Measurements from ENCODE around the gene SMIM11.
"Not testable (repeated sequence)": the region's sequence is repeated elsewhere in the genome, so short reads cannot be mapped to it uniquely, and the experiment has no call there.

Gene SMIM11

DNA sequence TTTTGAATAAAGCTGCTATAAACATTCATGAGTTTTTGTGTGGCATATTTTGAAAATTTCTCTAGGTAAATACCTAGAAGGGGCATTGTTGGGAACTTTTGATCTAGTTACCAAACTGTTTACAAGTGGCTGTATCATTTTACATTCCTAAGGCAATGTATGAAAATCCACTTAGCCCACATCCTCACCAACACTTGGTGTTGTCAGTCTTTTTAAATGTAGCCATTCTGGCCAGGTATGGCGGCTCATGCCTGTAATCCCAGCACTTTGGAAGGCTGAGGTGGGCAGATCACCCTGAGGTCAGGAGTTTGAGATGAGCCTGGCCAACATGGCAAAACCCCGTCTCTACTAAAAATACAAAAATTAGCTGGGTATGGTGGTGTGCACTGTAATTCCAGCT is 17.4 kb upstream of the SMIM11 start:
- DNase-seq: no peak

DNA sequence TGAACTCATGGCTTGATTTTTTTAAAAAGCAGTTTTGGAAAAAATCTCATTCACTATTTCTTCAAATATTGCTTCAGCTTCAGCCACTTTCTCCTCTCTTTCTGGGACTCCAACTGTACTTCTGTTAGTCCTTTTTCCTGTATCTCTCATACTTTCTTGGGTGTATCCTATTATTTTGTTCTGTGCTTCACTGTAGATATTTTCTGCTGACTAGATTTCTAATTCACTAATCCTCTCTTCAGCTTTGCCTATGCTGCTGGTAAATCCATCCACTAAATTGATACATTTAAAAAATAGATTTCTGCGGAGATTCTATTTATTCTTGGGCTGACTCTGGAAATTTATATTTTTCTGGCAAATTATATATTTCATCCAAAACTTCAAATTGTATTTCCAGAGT is 16.4 kb upstream of the SMIM11 start:
- DNase-seq: no peak

DNA sequence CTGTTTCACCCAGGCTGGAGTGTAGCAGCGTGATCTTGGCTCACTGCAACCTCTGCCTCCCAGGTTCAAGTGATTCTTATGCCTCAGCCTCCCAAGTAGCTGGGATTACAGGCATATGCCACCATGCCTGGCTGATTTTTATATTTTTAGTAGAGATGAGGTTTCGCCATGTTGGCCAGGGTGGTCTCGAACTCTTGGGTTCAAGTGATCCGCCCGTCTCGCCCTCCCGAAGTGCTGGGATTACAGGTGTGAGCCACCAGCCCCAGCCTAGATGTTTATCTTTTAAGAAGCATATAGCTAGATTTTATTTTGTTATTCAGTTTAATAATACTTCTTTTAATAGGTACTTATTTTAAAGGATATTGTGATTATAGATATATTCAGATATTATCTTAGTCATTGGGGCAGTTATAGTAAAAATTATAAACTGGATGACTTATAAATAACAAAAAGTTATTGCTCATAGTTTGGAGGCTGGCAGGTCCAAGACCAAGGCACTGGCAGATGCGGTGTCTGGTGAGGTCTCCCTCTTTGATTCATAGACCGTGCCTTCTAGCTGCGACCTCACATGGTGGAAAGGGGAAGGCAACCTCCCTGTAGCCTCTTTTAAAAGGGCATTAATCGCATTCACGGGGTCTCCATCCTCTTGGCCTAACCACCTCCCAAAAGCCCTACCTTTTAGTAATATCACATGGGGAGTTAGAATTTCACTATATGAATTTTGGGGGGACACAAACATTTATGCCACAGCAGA is 14.6 kb upstream of the SMIM11 start:
- no peak for DNase-seq

DNA sequence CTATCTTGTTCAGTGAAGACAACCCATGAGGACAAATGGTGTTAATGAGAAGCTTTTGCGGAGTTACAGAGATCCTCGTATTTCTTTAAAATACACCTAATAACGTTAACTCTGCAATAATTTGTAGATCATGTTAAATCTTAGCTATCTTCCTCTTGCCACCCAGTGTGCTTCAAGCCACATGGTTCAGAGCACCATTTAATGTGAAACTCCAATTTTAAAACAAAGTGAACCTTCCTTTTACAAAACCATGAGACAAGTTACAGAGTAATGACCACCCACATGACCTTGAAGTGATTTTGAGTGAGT is 13.2 kb upstream of the SMIM11 start:
- no peak for DNase-seq

DNA sequence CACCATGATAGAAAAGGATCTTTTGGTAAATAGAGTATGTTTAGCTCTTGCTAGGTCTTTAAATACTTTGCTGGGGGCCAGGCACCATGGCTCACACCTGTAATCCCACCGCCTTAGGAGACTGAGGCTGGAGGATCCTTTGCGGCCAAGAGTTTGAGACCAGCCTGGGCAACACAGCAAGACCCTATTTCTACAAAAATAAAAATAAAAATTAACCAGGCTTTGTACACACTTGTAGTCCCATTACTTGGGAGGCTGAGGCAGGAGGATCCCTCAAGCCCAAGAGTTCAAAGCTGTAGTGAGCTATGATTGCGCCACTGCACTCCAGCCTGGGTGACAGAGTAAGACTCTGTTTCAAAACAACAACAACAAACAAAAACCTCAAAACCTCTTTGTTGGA is 12.6 kb upstream of the SMIM11 start:
- DNase-seq: no peak

DNA sequence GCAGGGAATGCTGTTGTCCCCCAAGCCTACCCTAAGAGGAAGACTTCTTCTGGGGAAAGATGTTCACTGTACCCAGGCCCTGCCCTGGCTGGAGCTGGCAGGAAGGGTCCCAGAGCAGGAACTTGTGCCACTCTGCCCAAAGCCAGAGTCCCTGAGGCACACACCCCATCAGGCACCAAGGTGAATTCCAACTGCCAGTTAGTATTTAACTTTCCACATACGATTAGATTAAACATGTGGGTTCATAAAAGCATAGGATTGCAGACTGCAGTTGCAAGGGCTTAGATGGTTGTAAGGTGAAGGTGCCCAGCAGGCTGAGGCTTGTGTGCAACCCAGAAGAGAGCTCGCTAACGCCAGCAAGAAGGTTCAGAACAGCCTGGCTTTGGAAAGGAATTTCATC is 11.6 kb upstream of the SMIM11 start, which contains the start of gene KCNE2:
Gene KCNE2 (plus strand): TSS at position 274 of the 400 bp plus-strand sequence. CDS start 6,473 bp downstream, outside the sequence.
- DNase-seq: no peak

DNA sequence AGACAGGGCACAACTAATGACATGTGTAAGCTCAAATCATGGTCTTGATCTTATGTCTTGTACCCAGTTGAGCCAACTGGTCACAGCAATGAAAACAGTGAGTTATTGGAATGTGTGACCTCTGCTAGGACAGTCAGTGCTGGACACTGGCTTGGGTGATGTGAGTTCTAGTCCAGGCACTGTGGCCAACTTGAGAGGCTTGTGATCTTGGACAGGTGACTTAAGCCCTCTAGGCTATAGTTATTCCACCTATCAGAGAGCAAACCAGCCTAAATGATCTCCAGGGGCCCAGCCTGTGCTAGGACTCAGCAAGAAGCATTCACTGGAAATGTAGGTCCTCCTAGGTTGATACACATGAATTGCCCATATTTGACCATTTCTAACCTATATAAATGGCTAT is 10.4 kb upstream of the SMIM11 start:
- no peak for DNase-seq

DNA sequence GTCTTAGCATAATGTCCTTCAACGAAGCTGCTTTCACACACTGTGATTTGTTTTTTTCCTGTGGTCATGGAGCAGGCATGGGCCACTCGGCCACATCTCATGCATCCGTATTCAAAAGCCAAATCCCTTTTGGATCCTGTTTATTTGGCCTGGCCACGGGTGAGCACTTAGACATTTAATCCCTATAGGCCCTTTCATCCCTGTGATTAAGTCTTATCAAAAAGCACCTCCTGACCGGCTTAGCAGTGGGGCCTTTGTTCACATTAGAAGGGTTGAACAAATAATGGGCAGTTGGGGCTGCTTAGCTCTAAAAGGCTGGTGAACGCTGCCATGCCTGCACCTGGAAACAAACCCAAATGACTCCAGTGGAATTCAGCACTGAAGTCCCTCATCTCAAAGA is 9.5 kb upstream of the SMIM11 start:
- no peak for DNase-seq

DNA sequence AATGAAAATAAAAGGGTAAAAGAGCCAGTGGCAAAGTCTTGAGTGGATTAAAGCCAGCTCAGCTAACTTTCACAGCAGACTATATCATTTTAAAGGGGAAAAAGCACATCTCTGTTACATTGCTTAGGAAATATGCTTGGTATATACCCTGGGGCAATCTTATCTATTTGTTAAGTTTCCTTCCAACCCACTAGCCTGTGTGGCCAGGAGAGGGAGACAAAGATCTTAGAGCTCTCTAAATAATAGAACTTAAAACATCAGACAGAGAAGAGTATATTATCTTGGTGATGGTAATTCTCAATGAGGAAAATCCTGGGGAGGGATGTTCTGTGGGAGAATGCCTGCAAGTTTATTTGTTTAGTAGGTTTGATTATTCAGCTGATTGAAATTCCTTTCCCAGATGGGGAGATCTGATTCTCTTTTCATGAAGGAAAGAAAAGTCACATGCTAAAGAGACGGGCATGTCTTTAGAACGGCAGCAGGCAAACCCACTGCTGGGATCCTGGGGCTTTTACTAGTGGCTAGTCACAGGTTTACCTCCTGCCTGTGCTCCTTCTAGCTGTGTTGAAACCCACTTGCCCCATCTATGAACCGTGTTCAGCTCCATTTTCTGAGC is 7.9 kb upstream of the SMIM11 start:
- no peak for DNase-seq

DNA sequence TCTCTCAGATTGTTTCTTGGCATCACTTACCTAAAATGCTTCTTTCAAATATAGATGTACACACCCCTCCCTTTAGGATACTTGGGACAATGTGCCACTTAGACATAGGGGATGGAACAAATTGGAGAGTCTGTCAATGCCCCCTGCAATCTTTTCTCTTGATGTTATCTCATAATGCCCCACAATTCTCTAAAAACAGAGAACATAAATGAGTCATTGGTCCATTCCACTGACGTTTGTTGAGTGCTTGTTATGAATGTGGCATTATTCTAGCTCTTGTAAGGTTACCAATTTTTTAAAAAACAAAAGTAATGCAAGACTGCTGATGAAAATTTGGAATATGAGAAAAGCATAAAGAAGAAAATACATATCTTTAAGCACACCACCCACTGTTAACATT is 5.6 kb upstream of the SMIM11 start:
- no peak for DNase-seq

DNA sequence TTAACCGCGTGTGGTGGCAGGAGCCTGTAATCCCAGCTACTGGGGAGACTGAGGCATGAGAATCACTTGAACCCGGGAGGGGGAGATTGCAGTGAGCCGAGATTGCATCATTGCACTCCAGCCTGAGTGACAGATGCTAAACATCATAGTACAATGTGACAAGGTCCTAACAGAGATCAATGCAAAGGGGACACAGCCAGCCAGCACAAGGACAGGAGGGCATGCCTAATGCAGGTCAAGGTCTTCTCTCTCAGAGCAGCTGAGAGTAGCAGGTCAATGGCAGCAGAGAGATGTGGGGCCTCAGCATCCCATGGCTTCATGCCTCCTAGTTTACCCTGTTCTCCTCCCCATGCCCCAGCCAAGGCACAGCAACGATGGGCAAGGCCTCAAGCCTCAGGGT is 3.0 kb upstream of the SMIM11 start:
- no peak for DNase-seq

DNA sequence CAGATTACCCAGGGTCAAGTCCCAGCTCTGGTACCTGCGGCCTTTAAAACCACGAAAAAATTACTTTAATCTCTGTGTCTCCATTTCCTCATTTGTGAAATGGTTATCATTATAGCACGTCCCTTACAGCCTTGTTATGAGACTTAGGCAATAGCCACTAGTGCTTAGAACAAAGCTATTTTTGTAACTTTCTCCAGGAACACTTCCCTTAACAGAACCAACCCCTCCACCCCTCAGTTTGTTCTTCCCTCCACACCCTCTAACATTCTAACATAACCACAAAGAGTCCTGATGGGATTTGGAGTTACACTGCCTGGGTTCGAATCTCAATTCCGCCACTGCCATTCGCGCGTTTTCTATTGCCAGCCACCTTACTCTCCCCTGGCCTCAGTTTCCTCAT is 845 bp upstream of the SMIM11 start:
- not testable (repeated sequence) for DNase-seq

DNA sequence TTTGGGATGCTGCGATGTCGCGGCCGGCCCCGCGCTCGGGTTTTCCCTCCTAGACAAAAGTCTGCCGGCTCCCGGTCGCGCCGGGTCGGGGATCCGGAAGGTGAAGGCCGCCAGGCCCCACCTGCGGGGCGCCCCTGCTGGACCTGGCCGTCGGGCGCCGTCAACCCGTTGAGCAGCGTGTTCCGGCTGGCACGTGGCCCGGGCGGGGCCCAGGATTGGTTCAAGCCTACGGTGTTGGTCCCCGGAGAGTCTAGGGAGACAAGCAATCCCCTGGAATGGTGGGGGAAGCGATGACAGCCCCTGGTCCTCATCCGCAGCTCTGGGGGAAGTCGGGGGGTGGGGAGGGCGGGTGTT is 289 bp downstream of the SMIM11 start:
- DNase-seq: not testable (repeated sequence)

DNA sequence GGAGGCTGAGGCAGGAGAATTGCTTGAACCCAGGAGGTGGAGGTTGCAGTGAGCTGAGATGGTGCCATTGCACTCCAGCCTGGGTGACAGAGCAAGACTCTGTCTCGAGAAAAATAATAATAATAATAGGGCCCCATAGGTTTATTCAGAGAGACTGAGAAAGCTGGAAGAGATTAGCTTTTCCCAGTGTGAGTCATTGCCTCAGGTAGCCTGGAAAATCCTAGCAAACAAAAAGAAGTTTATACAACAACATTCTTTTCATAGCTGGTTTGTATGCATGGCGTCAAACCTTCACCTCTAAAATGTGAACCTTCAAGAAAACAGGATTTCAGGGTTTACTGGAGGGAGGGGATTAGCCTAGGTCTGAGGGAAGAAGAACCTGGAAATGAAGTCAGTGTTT is 7.8 kb downstream of the SMIM11 start:
- not testable (repeated sequence) for DNase-seq

DNA sequence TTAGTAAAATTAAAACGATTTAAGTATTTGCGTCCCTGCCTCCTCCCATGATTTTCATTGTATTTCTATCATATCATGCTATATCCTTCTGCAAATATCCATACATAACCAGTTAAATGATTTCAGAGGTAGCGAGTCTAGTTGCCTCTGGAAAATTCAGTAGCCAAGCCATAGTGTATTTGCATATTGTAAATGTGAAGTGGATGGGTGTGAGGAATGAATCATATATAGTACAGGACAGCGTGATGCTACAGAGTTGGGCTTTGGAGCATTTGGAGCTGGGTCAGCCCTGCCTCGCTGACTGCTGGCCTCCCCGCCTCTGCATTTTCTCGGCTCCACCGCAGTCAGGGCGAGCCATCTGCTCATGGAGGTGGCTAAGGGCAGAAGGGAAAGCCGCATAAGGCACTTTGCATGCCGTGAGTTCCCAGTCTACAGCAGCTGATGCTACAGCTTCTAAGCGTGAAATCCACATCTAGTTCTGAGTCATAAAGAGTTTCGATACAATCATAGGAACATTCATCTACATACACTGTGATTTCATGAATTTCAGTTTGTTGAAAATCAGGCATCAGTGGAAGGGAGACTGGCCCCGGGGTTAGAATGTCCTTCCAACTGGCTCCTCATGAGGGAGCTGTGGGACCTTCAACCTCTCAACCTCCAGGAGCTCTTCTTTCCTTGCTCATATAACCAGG is 8.6 kb downstream of the SMIM11 start:
- DNase-seq: not testable (repeated sequence)

DNA sequence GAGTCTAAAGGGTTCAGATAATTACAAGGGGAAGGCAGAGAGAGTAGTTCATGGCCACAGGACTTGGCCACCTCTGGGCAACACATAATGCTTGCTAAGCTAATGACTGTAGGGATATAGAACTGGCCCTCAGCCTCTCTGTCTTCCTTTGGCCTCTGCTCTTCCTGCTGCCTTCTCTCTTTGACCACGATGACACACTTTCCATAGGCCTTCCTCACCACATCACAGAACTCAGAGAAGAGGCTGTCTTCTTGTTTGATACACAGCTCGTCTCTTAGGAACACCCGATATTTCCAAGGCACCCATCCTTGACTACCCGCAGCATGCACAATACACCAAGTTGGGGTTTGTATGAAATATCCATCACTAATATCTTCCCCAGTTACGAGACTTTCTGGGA is 25.2 kb downstream of the SMIM11 start:
- DNase-seq: not testable (repeated sequence)

DNA sequence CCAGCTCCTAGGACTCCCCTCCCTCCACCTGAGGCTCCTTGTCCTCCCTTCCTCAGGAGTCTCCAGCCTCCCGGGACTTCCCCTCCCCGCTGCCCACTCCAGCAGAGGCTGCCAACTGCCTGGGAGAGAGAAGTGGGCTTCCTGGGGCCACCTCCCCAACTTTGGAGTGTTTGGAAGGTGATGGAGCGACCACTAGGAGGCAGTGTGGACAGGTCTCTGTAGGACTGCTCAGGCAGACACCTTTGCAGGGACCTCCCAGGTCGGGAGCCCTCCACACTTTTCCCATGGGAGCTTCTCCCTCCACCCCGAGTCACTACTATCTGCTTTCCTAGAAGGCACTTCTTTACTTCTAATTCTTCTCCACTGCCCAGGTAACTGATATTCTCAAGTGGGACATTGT is 29.4 kb downstream of the SMIM11 start:
- not testable (repeated sequence) for DNase-seq

DNA sequence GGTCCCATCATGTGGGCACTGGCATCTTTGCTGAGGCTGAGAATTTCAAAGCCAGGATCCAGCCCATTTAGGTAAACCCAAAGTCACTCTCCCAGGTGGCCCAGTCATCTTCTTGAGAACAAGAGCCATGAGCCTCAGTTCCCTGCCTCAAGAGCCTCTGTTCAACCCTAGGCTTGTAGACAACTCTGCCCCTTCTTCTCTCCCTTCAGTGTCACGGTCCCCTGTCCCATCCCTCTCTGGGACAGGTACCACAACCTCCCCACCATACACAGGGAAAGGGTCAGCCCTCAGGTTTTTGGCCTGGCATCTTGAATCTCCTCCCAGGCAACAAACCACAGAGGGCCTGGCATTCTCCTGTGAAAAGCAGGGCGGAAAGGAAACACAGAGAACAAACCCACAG is 30.4 kb downstream of the SMIM11 start:
- DNase-seq: not testable (repeated sequence)

DNA sequence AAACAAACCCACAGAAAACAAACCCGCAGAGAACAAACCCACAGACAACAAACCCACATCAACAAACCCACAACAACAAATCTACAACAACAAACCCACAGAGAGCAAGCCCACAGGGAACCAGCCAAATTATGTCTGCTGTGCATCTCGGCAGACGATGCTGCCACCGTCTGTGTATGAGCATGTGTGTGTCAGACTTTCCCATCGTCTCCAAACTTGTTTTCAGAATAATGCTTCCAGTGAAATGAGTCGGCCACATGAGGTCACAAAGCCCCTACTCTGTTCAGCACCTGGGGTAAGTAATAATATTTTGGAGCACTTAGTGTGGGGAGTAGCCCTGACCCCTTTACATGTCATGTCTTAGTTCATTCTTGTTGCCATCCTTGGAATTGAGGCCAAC is 30.8 kb downstream of the SMIM11 start:
- DNase-seq: not testable (repeated sequence)

DNA sequence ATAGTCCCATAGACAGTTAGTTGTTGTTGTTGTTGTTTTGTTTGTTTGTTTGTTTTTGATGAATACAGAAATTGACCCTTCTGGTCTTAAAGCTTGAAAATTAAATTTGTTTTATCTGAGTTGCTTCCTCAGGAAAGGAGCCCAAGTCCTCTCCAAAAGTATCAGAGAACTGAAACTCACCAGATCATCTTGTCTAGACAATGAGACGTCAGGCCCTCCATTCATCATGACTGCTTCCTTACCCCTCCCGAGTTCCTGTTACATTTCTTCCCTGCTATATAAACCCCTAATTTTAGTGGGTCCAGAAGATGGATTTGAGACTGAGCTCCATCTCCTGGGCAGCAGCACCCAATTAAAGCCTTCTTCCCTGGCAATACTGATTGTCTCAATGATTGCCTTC is 31.4 kb downstream of the SMIM11 start:
- DNase-seq: not testable (repeated sequence)

DNA sequence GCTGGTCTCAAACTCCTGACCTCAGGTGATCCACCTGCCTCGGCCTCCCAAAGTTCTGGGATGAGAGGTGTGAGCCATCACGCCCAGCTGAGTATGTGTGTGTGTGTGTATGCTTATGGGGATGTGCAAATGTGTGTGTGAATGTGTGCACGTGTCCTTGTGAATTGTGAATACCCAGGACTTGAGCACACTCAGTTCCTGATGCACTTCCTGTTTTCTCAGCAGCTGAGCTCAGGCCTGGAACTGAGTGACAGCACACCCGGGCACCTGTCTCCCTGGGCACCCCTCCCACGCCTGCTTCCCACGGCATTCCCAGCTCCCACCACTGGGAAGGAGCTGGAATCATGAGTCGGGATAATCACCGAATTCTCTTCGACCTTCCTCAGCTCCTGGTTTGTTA is 32.0 kb downstream of the SMIM11 start:
- not testable (repeated sequence) for DNase-seq

DNA sequence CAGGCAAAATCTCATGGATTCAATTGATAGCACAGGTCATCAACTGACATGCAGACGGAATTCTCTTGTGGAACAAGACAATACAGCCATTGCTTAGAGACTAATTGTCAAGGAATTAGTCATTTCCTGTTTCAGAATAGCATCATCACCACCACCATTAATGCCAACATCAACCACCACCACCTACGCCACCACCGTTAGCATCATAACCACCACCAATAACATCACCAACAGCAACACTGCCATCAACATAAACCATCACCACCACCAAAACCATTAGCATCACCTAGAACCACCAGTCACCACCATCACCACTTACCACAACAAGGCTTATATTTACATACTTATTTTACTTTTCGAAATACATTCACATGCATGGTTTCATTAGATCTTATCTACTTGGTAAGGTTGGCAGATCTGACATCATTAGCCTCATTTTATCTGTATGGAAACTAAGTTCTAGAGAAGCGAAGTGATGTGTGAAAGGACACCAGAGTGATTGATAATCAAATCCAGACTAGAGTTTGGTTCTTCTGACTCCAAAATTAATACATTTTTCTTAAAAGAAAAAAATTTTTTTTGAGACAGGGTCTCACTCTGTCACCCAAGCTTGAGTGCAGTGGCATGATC is 42.3 kb downstream of the SMIM11 start:
- DNase-seq: not testable (repeated sequence)

DNA sequence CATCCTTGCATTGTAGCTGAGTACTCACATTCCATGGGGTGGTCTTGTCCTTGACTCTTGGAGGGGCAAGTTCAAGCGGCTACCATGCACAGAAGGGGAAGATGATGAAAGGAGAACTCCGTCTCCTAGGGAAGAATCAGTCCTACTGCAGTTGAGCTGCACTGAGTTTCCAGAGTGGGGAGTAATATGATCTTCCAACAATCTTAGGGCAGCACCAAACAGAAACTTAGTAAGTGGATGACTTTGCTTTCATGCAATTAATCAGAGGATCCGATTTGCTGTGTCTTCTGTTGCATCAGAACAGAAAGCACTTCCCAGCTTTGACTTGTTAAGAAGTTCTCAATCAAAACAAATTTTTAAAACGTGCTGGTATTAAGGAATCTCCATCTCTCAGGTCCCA is 48.5 kb downstream of the SMIM11 start, which contains the start of gene SMIM34:
Gene SMIM34 (minus strand): TSS at position 147 of the 400 bp plus-strand sequence. CDS start 112 bp downstream, at position 35.
- DNase-seq: not testable (repeated sequence)

DNA sequence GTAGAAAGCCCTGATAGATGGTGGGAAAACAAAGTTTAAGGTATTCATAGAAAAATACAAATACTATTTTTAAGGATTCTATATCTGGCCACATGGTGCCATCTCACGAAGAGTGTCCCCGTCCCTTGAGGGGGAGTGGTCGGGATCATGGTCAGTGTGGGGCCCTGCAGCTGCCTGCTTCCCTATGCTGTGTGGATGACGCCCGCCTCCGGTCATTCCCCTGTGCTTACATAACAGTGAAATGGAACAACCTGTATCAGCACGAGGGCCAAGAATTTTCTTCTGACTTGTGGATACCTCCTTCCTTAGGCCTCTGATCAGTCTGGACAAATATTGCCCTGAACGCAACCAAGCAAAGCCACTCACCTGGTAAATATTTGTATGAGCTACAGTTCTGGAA is 52.0 kb downstream of the SMIM11 start:
- DNase-seq: not testable (repeated sequence)

All from NCI-H1436 treated with DMSO at 0.1 percent for 48 hours (cell line).